ENCODE data around the gene ADORA2B.
"Not testable (repeated sequence)": the region's sequence is repeated elsewhere in the genome, so short reads cannot be mapped to it uniquely, and the experiment has no call there.

Gene ADORA2B

DNA sequence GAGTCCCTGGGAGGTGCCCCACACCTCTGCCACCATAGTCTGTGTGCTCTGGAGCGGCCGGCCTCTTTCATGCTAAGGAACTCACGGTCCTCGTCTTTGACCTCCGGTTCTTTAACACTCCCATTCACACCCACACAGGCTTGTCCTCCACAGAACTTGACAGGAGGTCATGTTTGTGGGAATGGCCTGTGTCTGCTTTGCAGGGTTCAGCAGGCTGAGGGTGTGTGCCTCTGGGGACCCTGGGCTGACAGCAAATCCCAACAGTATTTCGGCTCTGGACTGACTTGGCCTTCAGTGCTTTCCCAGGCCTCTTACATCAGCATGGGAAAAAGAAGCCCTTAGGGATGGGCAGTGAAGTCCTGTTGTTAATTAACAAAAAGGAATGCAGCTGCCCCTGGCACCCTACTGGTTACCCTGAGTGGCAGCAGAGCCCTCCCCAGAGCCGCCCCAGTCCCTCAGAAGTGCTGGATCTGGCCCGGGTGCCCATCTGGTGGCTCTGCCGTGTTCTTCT is 35.4 kb upstream of the ADORA2B start:
- TF ChIP-seq, protein P1, sequence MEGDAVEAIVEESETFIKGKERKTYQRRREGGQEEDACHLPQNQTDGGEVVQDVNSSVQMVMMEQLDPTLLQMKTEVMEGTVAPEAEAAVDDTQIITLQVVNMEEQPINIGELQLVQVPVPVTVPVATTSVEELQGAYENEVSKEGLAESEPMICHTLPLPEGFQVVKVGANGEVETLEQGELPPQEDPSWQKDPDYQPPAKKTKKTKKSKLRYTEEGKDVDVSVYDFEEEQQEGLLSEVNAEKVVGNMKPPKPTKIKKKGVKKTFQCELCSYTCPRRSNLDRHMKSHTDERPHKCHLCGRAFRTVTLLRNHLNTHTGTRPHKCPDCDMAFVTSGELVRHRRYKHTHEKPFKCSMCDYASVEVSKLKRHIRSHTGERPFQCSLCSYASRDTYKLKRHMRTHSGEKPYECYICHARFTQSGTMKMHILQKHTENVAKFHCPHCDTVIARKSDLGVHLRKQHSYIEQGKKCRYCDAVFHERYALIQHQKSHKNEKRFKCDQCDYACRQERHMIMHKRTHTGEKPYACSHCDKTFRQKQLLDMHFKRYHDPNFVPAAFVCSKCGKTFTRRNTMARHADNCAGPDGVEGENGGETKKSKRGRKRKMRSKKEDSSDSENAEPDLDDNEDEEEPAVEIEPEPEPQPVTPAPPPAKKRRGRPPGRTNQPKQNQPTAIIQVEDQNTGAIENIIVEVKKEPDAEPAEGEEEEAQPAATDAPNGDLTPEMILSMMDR (conservative IDR thresholded peaks at IDR 0.05; ENCODE audit: low read depth, low read length): no peak
- no peak for DNase-seq (ENCODE audit: low read depth)
- no peak overlapping the region for H3K4me3 ChIP-seq (ENCODE audit: low read length)

DNA sequence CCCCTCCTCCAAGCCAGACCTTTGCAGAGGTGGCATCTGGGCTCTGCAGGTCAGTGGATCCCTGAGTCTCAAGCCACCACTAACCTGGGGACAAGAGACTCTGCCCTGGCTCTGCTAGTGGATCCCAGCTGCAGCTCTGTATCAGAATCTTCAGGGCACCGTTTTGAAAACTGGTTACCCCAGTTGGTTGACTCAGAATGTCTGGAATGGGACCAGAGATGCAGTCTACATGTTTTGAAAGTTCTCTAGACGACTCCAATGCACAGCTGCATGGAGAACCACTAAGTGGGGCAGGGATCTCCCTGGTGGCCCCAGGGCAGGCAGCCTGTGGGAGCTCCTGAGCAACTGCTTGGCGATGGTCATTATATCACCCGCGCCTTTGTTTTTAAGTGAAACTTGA is 34.1 kb upstream of the ADORA2B start:
- H3K4me3 ChIP-seq (ENCODE audit: low read length): no peak overlapping the region
- no peak for DNase-seq (ENCODE audit: low read depth)
- TF ChIP-seq, protein P1 (conservative IDR thresholded peaks at IDR 0.05; ENCODE audit: low read depth, low read length): no peak

DNA sequence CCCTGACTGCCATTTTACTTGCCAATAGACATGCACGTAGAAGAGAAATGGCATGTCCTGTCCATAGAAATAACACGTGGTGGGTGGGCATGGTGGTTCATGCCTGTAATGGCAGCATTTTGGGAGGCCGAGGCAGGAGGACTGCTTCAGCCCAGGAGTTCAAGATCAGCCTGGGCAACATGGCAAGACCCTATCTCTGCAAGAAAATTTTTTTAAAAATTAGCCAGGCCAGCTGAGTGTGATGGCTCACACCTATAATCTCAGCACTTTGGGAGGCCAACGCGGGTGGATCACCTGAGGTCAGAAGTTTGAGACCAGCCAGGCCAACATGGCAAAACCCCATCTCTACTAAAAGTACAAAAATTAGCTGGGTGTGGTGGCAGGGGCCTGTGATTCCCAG is 33.2 kb upstream of the ADORA2B start:
- not testable (repeated sequence) for DNase-seq (ENCODE audit: low read depth); H3K4me3 ChIP-seq (ENCODE audit: low read length)

DNA sequence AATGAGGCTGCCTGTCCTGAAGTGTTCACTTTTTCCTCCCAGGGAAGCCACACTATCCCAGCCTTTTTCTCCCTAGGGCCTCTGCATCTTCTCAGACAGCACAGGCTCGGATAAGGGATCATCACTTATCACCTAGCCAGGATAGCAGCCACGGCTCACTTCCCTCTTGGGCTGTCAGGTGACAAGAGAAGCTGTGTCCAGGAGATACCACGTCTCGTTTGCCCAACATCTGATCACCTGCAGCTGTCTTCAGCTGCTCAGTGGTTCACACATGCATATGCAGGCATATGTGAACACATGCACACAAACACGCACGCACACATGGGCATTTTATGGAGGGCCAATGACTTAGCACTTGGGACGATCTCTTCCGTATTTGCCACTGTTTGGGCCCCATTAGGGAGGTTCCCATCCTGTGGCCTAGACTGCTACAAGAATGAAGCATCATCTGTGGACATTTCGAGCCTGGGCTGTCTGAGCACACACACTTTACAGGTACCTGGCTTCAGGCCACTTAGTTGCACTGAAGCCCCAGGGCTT is 32.4 kb upstream of the ADORA2B start:
- TF ChIP-seq, protein P1 (conservative IDR thresholded peaks at IDR 0.05; ENCODE audit: low read depth, low read length): no peak
- no peak overlapping the region for H3K4me3 ChIP-seq (ENCODE audit: low read length)
- no peak for DNase-seq (ENCODE audit: low read depth)

DNA sequence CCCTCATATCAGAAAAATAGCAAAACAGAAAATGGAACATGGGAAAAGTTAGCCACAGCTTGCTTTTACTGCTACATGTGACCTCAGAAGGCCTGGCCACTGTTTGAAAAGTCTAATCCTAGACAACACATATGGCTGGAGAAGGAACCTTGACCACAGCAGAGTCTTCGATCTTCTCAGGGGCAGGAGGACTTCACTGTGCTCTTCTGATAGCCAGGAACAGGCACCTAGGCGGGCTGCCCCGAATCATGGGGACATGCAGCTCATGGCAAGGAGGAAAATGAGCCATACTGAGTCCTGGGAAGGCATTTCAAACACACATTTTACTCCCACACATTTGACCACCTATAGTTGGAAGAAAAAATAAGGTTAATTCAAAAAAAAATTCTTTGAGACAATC is 31.1 kb upstream of the ADORA2B start:
- DNase-seq (ENCODE audit: low read depth): no peak
- TF ChIP-seq, protein P1 (conservative IDR thresholded peaks at IDR 0.05; ENCODE audit: low read depth, low read length): no peak
- H3K4me3 ChIP-seq (ENCODE audit: low read length): no peak overlapping the region

DNA sequence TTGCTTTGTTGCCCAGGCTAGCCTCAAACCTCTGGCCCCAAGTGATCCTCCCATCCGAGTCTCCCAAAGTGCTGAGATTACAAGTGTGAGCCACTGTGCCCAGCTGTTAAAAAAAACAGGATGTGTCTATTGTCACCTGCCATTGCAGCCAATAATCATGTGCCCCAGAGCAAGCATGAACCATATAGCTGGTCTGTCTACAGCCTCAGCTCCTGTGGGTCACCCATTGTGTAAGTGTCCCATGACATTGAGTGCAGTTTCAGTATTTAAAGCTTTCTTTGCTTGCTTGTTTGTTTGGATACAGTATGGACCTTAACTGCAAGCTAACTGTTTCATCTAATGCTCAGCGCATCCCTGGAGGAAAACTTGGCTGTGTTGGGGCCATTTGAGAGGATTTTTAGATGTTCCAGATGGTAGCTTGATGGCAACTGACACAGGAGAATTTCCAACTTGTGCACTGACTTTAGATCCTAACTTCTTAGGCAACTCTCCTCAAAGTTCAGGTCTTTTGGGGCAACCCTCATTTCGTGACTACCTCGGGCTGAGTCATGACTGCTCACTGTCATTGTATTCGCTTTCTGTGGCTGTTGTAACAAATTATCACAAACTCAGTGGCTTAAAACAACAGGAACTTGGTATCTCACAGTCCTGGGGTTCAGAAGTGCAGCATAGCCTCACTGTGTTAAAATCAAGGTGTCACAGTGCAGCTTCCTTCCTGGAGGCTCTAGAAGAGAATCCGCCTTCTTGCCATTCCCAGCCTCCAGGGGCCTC is 30.3 kb upstream of the ADORA2B start:
- TF ChIP-seq, protein P1 (conservative IDR thresholded peaks at IDR 0.05; ENCODE audit: low read depth, low read length): no peak
- no peak overlapping the region for H3K4me3 ChIP-seq (ENCODE audit: low read length)
- no peak for DNase-seq (ENCODE audit: low read depth)

DNA sequence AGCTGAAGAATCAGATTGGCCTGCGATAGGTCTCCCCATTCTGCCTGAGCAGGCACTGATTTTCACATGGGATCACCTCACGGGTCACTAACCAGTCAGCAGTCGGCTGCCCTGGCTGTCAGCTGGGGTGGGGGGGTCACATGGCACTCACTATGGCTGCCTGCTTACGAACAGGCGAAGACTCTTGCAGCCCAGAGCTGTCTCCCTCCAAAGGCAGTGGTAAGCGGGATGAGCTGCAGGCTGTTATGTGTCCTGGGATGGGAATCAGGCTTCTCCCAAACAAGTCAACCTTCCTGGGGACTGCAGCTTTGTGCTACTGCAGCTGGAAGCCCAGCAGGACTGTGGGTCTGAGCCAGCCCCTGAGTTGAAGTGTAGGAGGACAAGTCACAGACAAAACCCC is 29.0 kb upstream of the ADORA2B start:
- DNase-seq (ENCODE audit: low read depth): no peak
- TF ChIP-seq, protein P1 (conservative IDR thresholded peaks at IDR 0.05; ENCODE audit: low read depth, low read length): no peak
- no peak overlapping the region for H3K4me3 ChIP-seq (ENCODE audit: low read length)
